B cell (primary cell): Measurements from ENCODE around the gene ISCU. TPM values are rescaled to one million over a fixed set of nuclear protein-coding genes. Genes with fewer than 3 reads are reported as not detected.

ENCODE experiments used
- ATAC-seq: fragments of 200-7000 bp; cut with Tn5 transposase; one replicate; pipeline ENCODE4 v1.10.0; 2021; ENCODE audit warnings: low read depth, mild to moderate bottlenecking, moderate number of reproducible peaks, moderate library complexity
- CTCF ChIA-PET: fragments of 350-600 bp; sonication (Branson Sonifier 250); formaldehyde crosslinking; loops from one replicate; lab custom pipeline; 2021; ENCODE audit warnings: antibody characterized with exemption, inconsistent platforms; lab: Charles Lee
- POLR2A ChIA-PET: fragments of 350-600 bp; sonication (Branson Sonifier 250); formaldehyde crosslinking; loops from one replicate; lab custom pipeline; 2021; ENCODE audit warnings: antibody characterized with exemption; lab: Charles Lee
- DNase-seq: peaks from one replicate; pipeline ENCODE4 v3.0.0; 2013
- H2AFZ ChIP-seq: 2 replicates; pipeline ENCODE4 v1.6.1; 2012; ENCODE audit warnings: mild to moderate bottlenecking, low read depth, low read length; ENCODE audit not compliant: insufficient read depth, poor library complexity, severe bottlenecking
- H3K27ac ChIP-seq, 2 donors: 1 replicate in 1 of 2; 2 replicates in 1 of 2; pipeline ENCODE4 v1.5.1; 2012 to 2013; ENCODE audit warnings: low read length in 2 of 2, mild to moderate bottlenecking in 2 of 2, moderate library complexity in 1 of 2
- H3K27me3 ChIP-seq, 4 experiments: fragments of 200-600 bp in 1 of 4; sonication (generic) in 1 of 4; replicated peaks in 1 of 4; 1 replicate in 2 of 4; 2 replicates in 2 of 4; pipeline versions ENCODE4 v1.6.1 to v1.7.0; 2013 to 2016; ENCODE audit warnings: low read length in 3 of 4, mild to moderate bottlenecking in 2 of 4, mixed read lengths in 1 of 4, moderate library complexity in 1 of 4; ENCODE audit not compliant: insufficient read depth in 4 of 4, control insufficient read depth in 3 of 4; ENCODE audit errors: control extremely low read depth in 1 of 4
- H3K36me3 ChIP-seq, 2 experiments: replicated peaks in 1 of 2; 1 replicate in 1 of 2; 2 replicates in 1 of 2; pipeline versions ENCODE4 v1.6.1 to v1.7.1; 2013; ENCODE audit warnings: low read length in 1 of 2; ENCODE audit not compliant: insufficient read depth in 2 of 2, control insufficient read depth in 1 of 2; ENCODE audit errors: control extremely low read depth in 1 of 2, extremely low read depth in 1 of 2
- H3K4me1 ChIP-seq, 2 donors: fragments of 200-600 bp in 1 of 2; sonication (generic) in 1 of 2; 1 replicate in 1 of 2; 2 replicates in 1 of 2; pipeline versions ENCODE4 v1.5.1 to v1.6.1; 2013 to 2017; ENCODE audit warnings: low read length in 2 of 2; ENCODE audit not compliant: control insufficient read depth in 2 of 2, insufficient read depth in 2 of 2
- H3K4me2 ChIP-seq: replicated peaks from 2 replicates; pipeline ENCODE3; 2012; ENCODE audit warnings: mild to moderate bottlenecking, low read depth, low read length; ENCODE audit not compliant: poor library complexity, severe bottlenecking
- H3K4me3 ChIP-seq, 5 experiments: fragments of 200-600 bp in 1 of 5; sonication (generic) in 1 of 5; 1 replicate in 3 of 5; 2 replicates in 2 of 5; pipeline versions ENCODE4 v1.5.1 to v1.7.0; 2011 to 2016; ENCODE audit warnings: low read length in 4 of 5, mild to moderate bottlenecking in 4 of 5, low read depth in 2 of 5, control low read depth in 1 of 5, moderate library complexity in 1 of 5; ENCODE audit not compliant: insufficient read depth in 1 of 5; ENCODE audit errors: control extremely low read depth in 1 of 5, extremely low read depth in 1 of 5
- H3K79me2 ChIP-seq: fragments of 200-600 bp; sonication (generic); one replicate; pipeline ENCODE4 v1.6.0; 2016; ENCODE audit warnings: low read length; ENCODE audit not compliant: control insufficient read depth, insufficient read depth
- H3K9ac ChIP-seq: fragments of 200-600 bp; sonication (generic); 2 replicates; pipeline ENCODE4 v1.6.1; 2017; ENCODE audit warnings: mild to moderate bottlenecking, low read length, moderate library complexity
- H3K9me3 ChIP-seq, 3 donors: one replicate each; pipeline versions ENCODE4 v1.6.1 to v1.7.1; 2013; ENCODE audit warnings: low read length in 2 of 3; ENCODE audit not compliant: control insufficient read depth in 2 of 3, insufficient read depth in 1 of 3; ENCODE audit errors: control extremely low read depth in 1 of 3
- H4K20me1 ChIP-seq: 2 replicates; pipeline ENCODE4 v1.6.0; 2012; ENCODE audit warnings: mild to moderate bottlenecking, low read length; ENCODE audit not compliant: insufficient read depth, control insufficient read depth, poor library complexity, severe bottlenecking
- H3K27ac Mint-ChIP-seq: one replicate; pipeline ENCODE4 v1.8.0; 2021; ENCODE audit warnings: mixed read lengths
- H3K27me3 Mint-ChIP-seq: one replicate; pipeline ENCODE4 v1.8.0; 2021; ENCODE audit warnings: mixed read lengths
- H3K4me1 Mint-ChIP-seq: one replicate; pipeline ENCODE4 v1.8.0; 2021; ENCODE audit warnings: mixed read lengths
- H3K4me3 Mint-ChIP-seq: one replicate; pipeline ENCODE4 v1.8.0; 2021; ENCODE audit warnings: mixed read lengths
- H3K9me3 Mint-ChIP-seq: one replicate; pipeline ENCODE4 v1.8.0; 2022; ENCODE audit warnings: mixed read lengths; ENCODE audit not compliant: insufficient read depth
- EZH2 ChIP-seq: IDR thresholded peaks from 2 replicates; pipeline ENCODE4 v1.6.1; 2012; ENCODE audit warnings: borderline replicate concordance, low read depth, mild to moderate bottlenecking, moderate library complexity, low read length; ENCODE audit not compliant: insufficient read depth, poor library complexity, severe bottlenecking
- WGBS: methylation state at CpG from one replicate; pipeline ENCODE4 v1.1.5; 2013; ENCODE audit warnings: missing lambda C conversion rate; ENCODE audit not compliant: insufficient coverage; 5-methylcytosine and 5-hydroxymethylcytosine counted together
- intact Hi-C: fragments of 100-400 bp; cut with micrococcal nuclease; formaldehyde crosslinking; loops from one replicate; pipeline ENCODE4 v1.10.0; 2022
- polyA plus RNA-seq: library from polyadenylated mRNA; depleted of rRNA; stranded (reverse); fragments of >200 nt; gene quantifications from 2 replicates; pipeline ENCODE4 v1.2.3, GENCODE V29; 2012
- total RNA-seq, 2 donors: library from RNA; stranded (reverse); fragments of 120-200 nt in 1 of 2; gene quantifications; 1 replicate in 1 of 2; 2 replicates in 1 of 2; pipeline versions ENCODE4 v1.2.3 to v1.2.4, GENCODE V29; 2013 to 2022
- TF ChIP-seq, protein P1 (sequence below): fragments of 200-600 bp; IDR thresholded peaks from one replicate; pipeline ENCODE4 v1.8.0; 2022; ENCODE audit warnings: antibody characterized with exemption, mild to moderate bottlenecking

ISCU gene
- total and polyA plus RNA-seq, 2 donors (not counting 1 experiment from before 2014, with no cell fraction given) = 173 to 209 TPM

DNA sequence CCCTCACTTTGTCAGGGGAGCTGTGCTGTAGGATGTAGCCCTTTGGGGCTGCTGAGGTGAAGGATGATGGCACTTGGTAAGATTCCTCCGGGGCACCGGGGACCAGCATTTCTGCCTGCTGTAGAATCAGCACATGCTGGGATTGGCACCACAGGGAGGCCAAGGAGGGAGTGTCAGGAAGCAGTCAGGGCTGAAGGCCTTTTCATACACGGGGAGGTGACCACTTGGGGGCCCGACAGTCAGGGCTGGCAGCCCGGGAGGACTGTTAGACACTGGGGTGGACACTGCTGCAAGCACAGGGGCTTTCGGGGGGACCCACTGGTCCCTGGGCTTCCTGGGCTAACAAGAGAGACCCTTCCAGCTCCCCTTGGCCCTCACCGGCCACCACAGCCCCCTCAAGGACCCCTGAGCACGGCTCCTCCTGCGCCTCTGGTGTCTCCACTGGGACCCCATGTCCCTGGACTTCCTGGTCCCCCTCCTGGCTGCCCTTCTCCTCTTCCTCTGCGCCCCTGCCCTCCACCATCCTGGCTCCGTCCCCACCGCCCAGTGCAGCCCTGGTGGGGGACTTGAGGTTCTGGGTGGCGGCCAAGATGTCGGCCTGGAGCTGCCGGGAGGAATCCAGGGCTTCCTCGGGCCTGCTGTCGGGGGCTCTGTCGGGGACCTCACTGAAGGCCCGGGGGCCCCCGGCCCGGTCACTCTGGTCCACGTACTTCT, 29.0 kb downstream of the ISCU start:
- H3K36me3 ChIP-seq = no peaks in the 10 kb centered on the region
- no peaks in the 10 kb centered on the region for H3K9me3 ChIP-seq
- WGBS = 95% methylated on average over 20 of the region's 22 CpGs
- ChIA-PET CTCF (no interaction called here), POLR2A (no interaction called here)
- Mint-ChIP-seq H3K4me3 (no peak overlapping the region), H3K4me1 (no peaks in the 10 kb centered on the region), H3K27ac (no peak overlapping the region), H3K27me3 (no peaks in the 10 kb centered on the region), H3K9me3 (no peaks in the 10 kb centered on the region)
- intact Hi-C loops = no loop called here
- H4K20me1 ChIP-seq = no peaks in the 10 kb centered on the region
- H3K4me1 ChIP-seq = no peaks in the 10 kb centered on the region
- no peak overlapping the region for H3K27ac ChIP-seq
- no peak for TF ChIP-seq EZH2
- TF ChIP-seq, protein P1, sequence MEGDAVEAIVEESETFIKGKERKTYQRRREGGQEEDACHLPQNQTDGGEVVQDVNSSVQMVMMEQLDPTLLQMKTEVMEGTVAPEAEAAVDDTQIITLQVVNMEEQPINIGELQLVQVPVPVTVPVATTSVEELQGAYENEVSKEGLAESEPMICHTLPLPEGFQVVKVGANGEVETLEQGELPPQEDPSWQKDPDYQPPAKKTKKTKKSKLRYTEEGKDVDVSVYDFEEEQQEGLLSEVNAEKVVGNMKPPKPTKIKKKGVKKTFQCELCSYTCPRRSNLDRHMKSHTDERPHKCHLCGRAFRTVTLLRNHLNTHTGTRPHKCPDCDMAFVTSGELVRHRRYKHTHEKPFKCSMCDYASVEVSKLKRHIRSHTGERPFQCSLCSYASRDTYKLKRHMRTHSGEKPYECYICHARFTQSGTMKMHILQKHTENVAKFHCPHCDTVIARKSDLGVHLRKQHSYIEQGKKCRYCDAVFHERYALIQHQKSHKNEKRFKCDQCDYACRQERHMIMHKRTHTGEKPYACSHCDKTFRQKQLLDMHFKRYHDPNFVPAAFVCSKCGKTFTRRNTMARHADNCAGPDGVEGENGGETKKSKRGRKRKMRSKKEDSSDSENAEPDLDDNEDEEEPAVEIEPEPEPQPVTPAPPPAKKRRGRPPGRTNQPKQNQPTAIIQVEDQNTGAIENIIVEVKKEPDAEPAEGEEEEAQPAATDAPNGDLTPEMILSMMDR = no peak
- ATAC-seq (no peak), DNase-seq (no peak)
- H3K9ac ChIP-seq = no peak overlapping the region
- no peaks in the 10 kb centered on the region for H3K79me2 ChIP-seq
- no peak overlapping the region for H3K4me3 ChIP-seq
- H2AFZ ChIP-seq = no peak overlapping the region
- no peak overlapping the region for H3K4me2 ChIP-seq
- no peaks in the 10 kb centered on the region for H3K27me3 ChIP-seq

DNA sequence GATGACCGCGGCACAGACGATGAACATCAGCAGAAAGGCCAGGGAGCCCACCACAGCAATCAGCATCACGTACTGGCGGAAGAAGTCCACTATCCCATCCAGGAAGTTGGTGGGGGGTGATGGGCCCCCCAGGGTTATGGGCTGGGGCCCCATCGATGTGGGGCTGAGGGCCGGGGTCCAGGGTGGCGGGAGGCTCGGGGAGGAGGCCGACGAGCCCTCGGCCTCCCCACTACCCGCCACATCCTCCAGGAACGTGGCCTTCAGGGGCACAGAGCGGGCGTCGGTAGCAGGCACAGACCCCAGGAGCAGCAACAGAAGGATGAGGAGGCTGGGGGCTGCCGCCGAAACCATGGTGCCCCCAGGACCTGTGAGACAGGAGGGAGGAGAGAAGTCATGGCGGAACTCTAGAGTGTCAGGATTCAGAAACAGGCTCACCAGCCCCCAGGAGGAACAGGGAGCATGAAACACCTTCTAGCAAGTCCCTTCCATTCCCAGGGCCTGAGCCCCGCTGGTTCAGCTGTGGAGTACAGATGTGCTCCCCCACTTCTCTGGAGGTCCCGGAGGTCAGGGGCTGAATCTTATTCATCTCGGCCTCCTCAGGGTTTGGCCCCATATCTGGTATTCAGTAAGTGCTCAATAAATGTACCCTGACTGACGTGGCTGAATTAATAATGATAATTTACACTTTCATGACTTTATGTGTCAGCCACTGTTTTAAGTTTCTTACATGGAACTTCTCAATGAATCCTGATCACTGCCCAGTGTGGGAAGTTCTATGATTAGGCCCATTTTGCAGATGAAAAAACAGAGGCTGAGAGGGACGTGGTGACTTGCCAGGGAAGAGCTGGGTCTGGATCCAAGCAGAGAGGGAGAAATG, 29.9 kb downstream of the ISCU start:
- Histone ChIP-seq H3K4me3 (no peak overlapping the region), H3K4me2 (no peak overlapping the region), H3K27ac (no peak overlapping the region), H2AFZ (no peak overlapping the region), H3K36me3 (no peaks in the 10 kb centered on the region), H3K79me2 (no peaks in the 10 kb centered on the region), H4K20me1 (no peaks in the 10 kb centered on the region), H3K9ac (no peak overlapping the region), H3K4me1 (no peaks in the 10 kb centered on the region), H3K27me3 (no peaks in the 10 kb centered on the region), H3K9me3 (no peaks in the 10 kb centered on the region)
- TF ChIP-seq, protein P1 = no peak
- TF ChIP-seq EZH2 = no peak
- POLR2A ChIA-PET = interaction anchor here (0.8 kb wide), 1 partner anchor 793 kb away, joined by 4 read pairs; no protein-coding TSS in a partner anchor
- CTCF ChIA-PET = no interaction called here
- Mint-ChIP-seq H3K9me3 (no peaks in the 10 kb centered on the region), H3K27me3 (no peaks in the 10 kb centered on the region), H3K27ac (no peak overlapping the region), H3K4me3 (no peak overlapping the region), H3K4me1 (no peaks in the 10 kb centered on the region)
- 97% methylated on average over 12 of the region's 25 CpGs for WGBS
- no peak for DNase-seq
- intact Hi-C loops = no loop called here
- no peak for ATAC-seq
